Measurements from ENCODE around the gene CXXC5. TPM values are rescaled to one million over a fixed set of nuclear protein-coding genes. Genes with fewer than 3 reads are reported as not detected.

Gene CXXC5
- total and polyA plus RNA-seq, 9 of the 15 experiments (the other 6 are each of a cell fraction or from before 2014, with no cell fraction given): 1.9 to 123 (median 45.8) TPM

- TF ChIP-seq, protein P1, sequence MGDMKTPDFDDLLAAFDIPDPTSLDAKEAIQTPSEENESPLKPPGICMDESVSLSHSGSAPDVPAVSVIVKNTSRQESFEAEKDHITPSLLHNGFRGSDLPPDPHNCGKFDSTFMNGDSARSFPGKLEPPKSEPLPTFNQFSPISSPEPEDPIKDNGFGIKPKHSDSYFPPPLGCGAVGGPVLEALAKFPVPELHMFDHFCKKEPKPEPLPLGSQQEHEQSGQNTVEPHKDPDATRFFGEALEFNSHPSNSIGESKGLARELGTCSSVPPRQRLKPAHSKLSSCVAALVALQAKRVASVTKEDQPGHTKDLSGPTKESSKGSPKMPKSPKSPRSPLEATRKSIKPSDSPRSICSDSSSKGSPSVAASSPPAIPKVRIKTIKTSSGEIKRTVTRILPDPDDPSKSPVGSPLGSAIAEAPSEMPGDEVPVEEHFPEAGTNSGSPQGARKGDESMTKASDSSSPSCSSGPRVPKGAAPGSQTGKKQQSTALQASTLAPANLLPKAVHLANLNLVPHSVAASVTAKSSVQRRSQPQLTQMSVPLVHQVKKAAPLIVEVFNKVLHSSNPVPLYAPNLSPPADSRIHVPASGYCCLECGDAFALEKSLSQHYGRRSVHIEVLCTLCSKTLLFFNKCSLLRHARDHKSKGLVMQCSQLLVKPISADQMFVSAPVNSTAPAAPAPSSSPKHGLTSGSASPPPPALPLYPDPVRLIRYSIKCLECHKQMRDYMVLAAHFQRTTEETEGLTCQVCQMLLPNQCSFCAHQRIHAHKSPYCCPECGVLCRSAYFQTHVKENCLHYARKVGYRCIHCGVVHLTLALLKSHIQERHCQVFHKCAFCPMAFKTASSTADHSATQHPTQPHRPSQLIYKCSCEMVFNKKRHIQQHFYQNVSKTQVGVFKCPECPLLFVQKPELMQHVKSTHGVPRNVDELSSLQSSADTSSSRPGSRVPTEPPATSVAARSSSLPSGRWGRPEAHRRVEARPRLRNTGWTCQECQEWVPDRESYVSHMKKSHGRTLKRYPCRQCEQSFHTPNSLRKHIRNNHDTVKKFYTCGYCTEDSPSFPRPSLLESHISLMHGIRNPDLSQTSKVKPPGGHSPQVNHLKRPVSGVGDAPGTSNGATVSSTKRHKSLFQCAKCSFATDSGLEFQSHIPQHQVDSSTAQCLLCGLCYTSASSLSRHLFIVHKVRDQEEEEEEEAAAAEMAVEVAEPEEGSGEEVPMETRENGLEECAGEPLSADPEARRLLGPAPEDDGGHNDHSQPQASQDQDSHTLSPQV (IDR thresholded peaks at IDR 0.05): 0 out of 2 replicates have a peak, but pooled peaks have one; percentile 35
- no peak for TF ChIP-seq BRF1 (IDR thresholded peaks at IDR 0.05; ENCODE audit: borderline replicate concordance, extremely low read depth, insufficient read length)
- TF ChIP-seq MECOM (CRISPR knock-in tag; IDR thresholded peaks at IDR 0.05): no peak
- no peak for TF ChIP-seq ZNF384 (IDR thresholded peaks at IDR 0.05; ENCODE audit: low read depth, low read length)
- TF ChIP-seq, protein P2, sequence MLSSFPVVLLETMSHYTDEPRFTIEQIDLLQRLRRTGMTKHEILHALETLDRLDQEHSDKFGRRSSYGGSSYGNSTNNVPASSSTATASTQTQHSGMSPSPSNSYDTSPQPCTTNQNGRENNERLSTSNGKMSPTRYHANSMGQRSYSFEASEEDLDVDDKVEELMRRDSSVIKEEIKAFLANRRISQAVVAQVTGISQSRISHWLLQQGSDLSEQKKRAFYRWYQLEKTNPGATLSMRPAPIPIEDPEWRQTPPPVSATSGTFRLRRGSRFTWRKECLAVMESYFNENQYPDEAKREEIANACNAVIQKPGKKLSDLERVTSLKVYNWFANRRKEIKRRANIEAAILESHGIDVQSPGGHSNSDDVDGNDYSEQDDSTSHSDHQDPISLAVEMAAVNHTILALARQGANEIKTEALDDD (IDR thresholded peaks at IDR 0.05): no peak
- TF ChIP-seq SMARCA5 (IDR thresholded peaks at IDR 0.05): 0 out of 2 replicates have a peak, but pooled peaks have one; percentile 22
- no peak for TF ChIP-seq FOXJ2 (tag; IDR thresholded peaks at IDR 0.05)
Measured at GRCh38 chr5:139660105-139660922, 12.2 kb downstream of the CXXC5 start (continued).

Data from K562 (cell line).